Mammary epithelial cell (primary cell): ENCODE data around the gene RGS10.

Experiments used
- CTCF ChIP-seq, 2 donors: IDR thresholded peaks in 1 of 2; conservative IDR thresholded peaks in 1 of 2; 2 replicates each; pipeline ENCODE4 v1.5.1; 2011 to 2012; ENCODE audit warnings: inconsistent platforms in 2 of 2, low read length in 2 of 2, mild to moderate bottlenecking in 2 of 2, control low read depth in 1 of 2, low read depth in 1 of 2; ENCODE audit not compliant: insufficient read depth in 1 of 2; ENCODE audit errors: extremely low read depth in 1 of 2
- EZH2 ChIP-seq: IDR thresholded peaks from 2 replicates; pipeline ENCODE4 v1.6.1; 2012; ENCODE audit warnings: low read length, inconsistent platforms, borderline replicate concordance

GRCh38 chr10:119466655-119467054 lies 75.9 kb downstream of the RGS10 start:
- no peak for TF ChIP-seq CTCF (conservative IDR thresholded peaks at IDR 0.05 in 1 of 2, IDR thresholded peaks at IDR 0.05 in 1 of 2; ENCODE audit: extremely low read depth in 1 of 2, insufficient read depth in 1 of 2, low read depth in 1 of 2, low read length in 2 of 2)
- TF ChIP-seq EZH2 = no peak
